Aorta (tissue), 5 donors: Measurements from ENCODE around the gene PTPRA. TPM values are rescaled to one million over a fixed set of nuclear protein-coding genes. Genes with fewer than 3 reads are reported as not detected.

Experiments
- ATAC-seq: fragments of 200-7000 bp; cut with Tn5 transposase; one replicate; pipeline ENCODE4 v1.9.1; 2022; ENCODE audit warnings: moderate library complexity; ENCODE audit not compliant: low FRiP score
- DNase-seq, 2 donors: peaks; one replicate each; pipeline ENCODE4 v3.0.0-alpha.2; 2020
- H3K27ac ChIP-seq, 2 donors: one replicate each; pipeline ENCODE4 v1.5.1; 2013; ENCODE audit warnings: low read length in 2 of 2, mild to moderate bottlenecking in 2 of 2, moderate library complexity in 2 of 2, control low read depth in 1 of 2, inconsistent platforms in 1 of 2, low read depth in 1 of 2
- H3K27me3 ChIP-seq, 2 donors: one replicate each; pipeline ENCODE4 v1.6.1; 2013; ENCODE audit warnings: control low read depth in 1 of 2, low read length in 1 of 2, mild to moderate bottlenecking in 1 of 2, moderate library complexity in 1 of 2; ENCODE audit not compliant: insufficient read depth in 2 of 2, control insufficient read depth in 1 of 2
- H3K36me3 ChIP-seq, 2 donors: one replicate each; pipeline ENCODE4 v1.6.1; 2013; ENCODE audit warnings: control low read depth in 1 of 2, low read length in 1 of 2, mild to moderate bottlenecking in 1 of 2; ENCODE audit not compliant: insufficient read depth in 2 of 2, control insufficient read depth in 1 of 2
- H3K4me1 ChIP-seq, 2 donors: one replicate each; pipeline ENCODE4 v1.6.1; 2013; ENCODE audit warnings: low read length in 2 of 2, control low read depth in 1 of 2, mild to moderate bottlenecking in 1 of 2, moderate library complexity in 1 of 2; ENCODE audit not compliant: insufficient read depth in 2 of 2, control insufficient read depth in 1 of 2
- H3K4me3 ChIP-seq, 2 donors: one replicate each; pipeline ENCODE4 v1.5.1; 2013; ENCODE audit warnings: low read length in 2 of 2, control low read depth in 1 of 2, mild to moderate bottlenecking in 1 of 2
- H3K9me3 ChIP-seq: one replicate; pipeline ENCODE4 v1.6.1; 2013; ENCODE audit warnings: mild to moderate bottlenecking, low read length; ENCODE audit not compliant: control insufficient read depth
- WGBS, 2 donors: extraction: QIAGEN DNeasy Blood & Tissue Kit; methylation state at CpG; one replicate each; pipeline ENCODE4 v1.1.7; 2013; 5-methylcytosine and 5-hydroxymethylcytosine counted together
- intact Hi-C, 2 donors: fragments of 100-400 bp; cut with DNase I; formaldehyde crosslinking; loops; one replicate each; pipeline versions ENCODE4 v1.14.2 to v1.15.0; 2022
- polyA plus RNA-seq, 2 donors: library from polyadenylated mRNA; stranded (reverse); fragments of 200-250 nt; gene quantifications; one replicate each; pipeline ENCODE4 v1.2.3, GENCODE V29; 2013
- total RNA-seq, 2 donors: library from RNA; stranded (reverse); fragmentation: NEBNext Ultra II Directional; extraction: Animal tissue kit (Norgen Biotek cat#: 25700); gene quantifications; one replicate each; pipeline ENCODE4 v1.2.1, GENCODE V29; 2021
- donor health status: healthy with polysubstance abuse.
- donor health status: Bipolar disorder and iron deficiency.
- donor health status: DM: no; HTN: no; CAD: no.
- donor health status: DM: no; HTN: no; CAD: no.
- donor health status: DM: yes; HTN: yes; CAD: no.

Gene PTPRA
- total and polyA plus RNA-seq, 4 donors: 15.9 to 69.7 (median 49.4) TPM

GRCh38 chr20:2918096-2919049, 45.1 kb downstream of the PTPRA start:
- 92% methylated on average over 7 of the region's 7 CpGs for WGBS, 2 donors
- no peak overlapping the region for H3K4me3 ChIP-seq
- no peak overlapping the region for H3K27ac ChIP-seq
- no peak for ATAC-seq
- DNase-seq: no peak
- H3K27me3 ChIP-seq: no peaks in the 10 kb centered on the region
- H3K36me3 ChIP-seq: no peaks in the 10 kb centered on the region
- no peaks in the 10 kb centered on the region for H3K9me3 ChIP-seq
- no peaks in the 10 kb centered on the region for H3K4me1 ChIP-seq
- intact Hi-C loops: no loop called here

- DNase-seq (no peak), ATAC-seq (no peak)
- no peak overlapping the region for H3K27ac ChIP-seq
- no peaks in the 10 kb centered on the region for H3K27me3 ChIP-seq
- intact Hi-C loops: no loop called here
- H3K4me3 ChIP-seq: no peak overlapping the region
- H3K4me1 ChIP-seq: no peaks in the 10 kb centered on the region
- no peaks in the 10 kb centered on the region for H3K9me3 ChIP-seq
- no peaks in the 10 kb centered on the region for H3K36me3 ChIP-seq
- 58 to 64% methylated on average over 2 of the region's 2 CpGs for WGBS, 2 donors
Observed at GRCh38 chr20:2919518-2920245, 46.4 kb downstream of the PTPRA start.

GRCh38 chr20:2920473-2920872, 47.2 kb downstream of the PTPRA start:
- no peak for ATAC-seq
- Histone ChIP-seq H3K36me3 (no peaks in the 10 kb centered on the region), H3K27me3 (no peaks in the 10 kb centered on the region), H3K27ac (no peak overlapping the region), H3K4me3 (no peak overlapping the region), H3K9me3 (no peaks in the 10 kb centered on the region), H3K4me1 (no peaks in the 10 kb centered on the region)
- WGBS, 2 donors: 88 to 90% methylated on average over 1 of the region's 1 CpG
- DNase-seq: no peak
- intact Hi-C loops: no loop called here

GRCh38 chr20:2921506-2921905, 48.2 kb downstream of the PTPRA start:
- WGBS, 2 donors: 91% methylated on average over 4 of the region's 4 CpGs
- ATAC-seq (no peak), DNase-seq (no peak)
- H3K27me3 ChIP-seq: no peaks in the 10 kb centered on the region
- intact Hi-C loops: no loop called here
- no peak overlapping the region for H3K4me3 ChIP-seq
- H3K4me1 ChIP-seq: no peaks in the 10 kb centered on the region
- H3K9me3 ChIP-seq: no peaks in the 10 kb centered on the region
- H3K36me3 ChIP-seq: no peaks in the 10 kb centered on the region
- no peak overlapping the region for H3K27ac ChIP-seq

- no peaks in the 10 kb centered on the region for H3K36me3 ChIP-seq
- no peak for ATAC-seq
- intact Hi-C loops: no loop called here
- no peak overlapping the region for H3K4me3 ChIP-seq
- no peaks in the 10 kb centered on the region for H3K4me1 ChIP-seq
- no peak overlapping the region for H3K27ac ChIP-seq
- H3K9me3 ChIP-seq: no peaks in the 10 kb centered on the region
- no peak for DNase-seq
- H3K27me3 ChIP-seq: no peaks in the 10 kb centered on the region
Observed at GRCh38 chr20:2922957-2923356, 49.7 kb downstream of the PTPRA start.

GRCh38 chr20:2930538-2930937, 57.3 kb downstream of the PTPRA start:
- Histone ChIP-seq H3K27me3 (no peaks in the 10 kb centered on the region), H3K36me3 (no peaks in the 10 kb centered on the region), H3K4me1 (no peaks in the 10 kb centered on the region), H3K27ac (no peak overlapping the region), H3K9me3 (no peaks in the 10 kb centered on the region), H3K4me3 (no peak overlapping the region)
- ATAC-seq (no peak), DNase-seq (no peak)
- WGBS, 2 donors: 74 to 81% methylated on average over 1 of the region's 1 CpG
- intact Hi-C loops: no loop called here

GRCh38 chr20:2932498-2932897, 59.2 kb downstream of the PTPRA start:
- no peak for ATAC-seq
- no peaks in the 10 kb centered on the region for H3K9me3 ChIP-seq
- no peaks in the 10 kb centered on the region for H3K27me3 ChIP-seq
- no peaks in the 10 kb centered on the region for H3K4me1 ChIP-seq
- intact Hi-C loops: no loop called here
- H3K4me3 ChIP-seq: no peak overlapping the region
- no peak overlapping the region for H3K27ac ChIP-seq
- no peaks in the 10 kb centered on the region for H3K36me3 ChIP-seq
- DNase-seq: no peak

GRCh38 chr20:2937902-2938301, 64.6 kb downstream of the PTPRA start:
- 89 to 97% methylated on average over 5 of the region's 5 CpGs for WGBS, 2 donors
- Histone ChIP-seq H3K4me1 (no peaks in the 10 kb centered on the region), H3K27ac (no peak overlapping the region), H3K4me3 (no peak overlapping the region), H3K9me3 (no peaks in the 10 kb centered on the region), H3K36me3 (no peaks in the 10 kb centered on the region), H3K27me3 (no peaks in the 10 kb centered on the region)
- intact Hi-C loops: no loop called here
- DNase-seq: no peak
- ATAC-seq: no peak

- intact Hi-C loops: no loop called here
- no peaks in the 10 kb centered on the region for H3K27me3 ChIP-seq
- H3K4me1 ChIP-seq: no peaks in the 10 kb centered on the region
- no peak for ATAC-seq
- no peak overlapping the region for H3K4me3 ChIP-seq
- H3K9me3 ChIP-seq: no peaks in the 10 kb centered on the region
- DNase-seq: no peak
- peaks cover 0 to 2% of the 10 kb centered on the region in 2 donors for H3K36me3 ChIP-seq
- no peak overlapping the region for H3K27ac ChIP-seq
Observed at GRCh38 chr20:2942439-2942838, 69.2 kb downstream of the PTPRA start.
